GM10847 (cell line): Measurements from ENCODE around the gene BIRC7.

ENCODE experiments used
- POLR2A ChIP-seq: IDR thresholded peaks from 2 replicates; pipeline ENCODE4 v1.6.1; 2011; ENCODE audit not compliant: insufficient read length; ENCODE audit errors: extremely low read depth

Gene BIRC7

DNA sequence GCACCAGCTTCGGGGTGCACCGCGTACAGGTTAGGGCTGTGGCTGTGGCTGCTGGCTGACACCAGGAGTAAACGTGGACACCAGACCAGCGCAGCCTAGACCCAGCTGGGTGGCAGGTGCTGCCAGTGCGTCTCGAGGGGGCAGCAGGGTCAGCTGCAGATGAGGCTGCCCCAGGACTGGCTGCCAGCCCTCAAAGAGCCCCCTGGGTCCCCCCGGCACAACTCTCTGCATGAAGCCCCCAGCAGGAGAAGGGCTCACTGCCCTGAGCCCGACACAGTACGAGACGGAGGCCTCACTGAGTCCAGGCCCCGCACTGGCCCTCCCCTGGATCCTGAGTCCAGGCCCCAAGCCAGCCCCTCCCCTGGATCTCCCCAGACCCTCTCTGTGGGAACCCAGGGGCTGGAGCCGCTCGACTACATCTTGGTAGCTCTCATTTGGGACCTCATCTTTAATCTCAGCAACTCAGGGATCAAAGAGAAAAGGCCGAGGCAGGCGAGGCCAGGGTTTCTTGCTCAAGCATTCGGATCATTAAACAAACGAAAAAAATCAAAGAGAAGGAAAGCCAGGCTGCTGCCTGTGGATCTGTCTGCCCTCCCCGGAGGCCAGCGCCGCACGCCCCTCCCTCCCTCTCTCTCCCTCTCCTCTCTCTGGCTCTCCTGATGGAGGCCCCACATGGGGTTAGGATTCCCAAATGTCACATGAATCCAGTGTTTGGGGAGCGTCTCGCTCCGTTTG is 25.5 kb downstream of the BIRC7 start:
- no peak for TF ChIP-seq POLR2A

GRCh38 chr20:63261795-63262528 is 26.3 kb downstream of the BIRC7 start:
- no peak for TF ChIP-seq POLR2A

GRCh38 chr20:63262836-63263235 is 27.1 kb downstream of the BIRC7 start:
- no peak for TF ChIP-seq POLR2A

GRCh38 chr20:63264000-63264399 is 28.3 kb downstream of the BIRC7 start:
- TF ChIP-seq POLR2A, result no peak

- no peak for TF ChIP-seq POLR2A
Measured at GRCh38 chr20:63264519-63264918, 28.8 kb downstream of the BIRC7 start.

- TF ChIP-seq POLR2A, result no peak
Measured at GRCh38 chr20:63265891-63266515, 30.3 kb downstream of the BIRC7 start.

GRCh38 chr20:63267691-63268090 is 32.0 kb downstream of the BIRC7 start:
- no peak for TF ChIP-seq POLR2A

DNA sequence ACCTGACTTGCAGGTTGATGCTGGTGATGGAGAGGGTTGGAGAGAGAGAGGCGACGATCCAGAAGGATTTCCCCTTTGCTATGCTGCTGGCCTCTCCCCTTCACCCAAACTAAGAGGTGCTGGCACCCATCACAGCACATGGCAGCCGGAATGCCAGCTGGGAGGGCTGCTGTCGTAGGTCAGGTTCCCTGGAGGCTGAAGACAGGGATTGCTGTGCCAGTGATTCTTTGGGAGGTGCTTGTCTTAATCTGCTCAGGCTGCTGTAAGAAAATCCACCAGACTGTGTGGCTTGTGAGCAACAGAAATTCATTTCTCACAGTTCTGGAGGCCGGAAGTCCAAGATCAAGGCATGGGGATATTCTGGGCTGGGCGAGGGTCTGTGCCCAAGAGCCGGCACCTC is 32.6 kb downstream of the BIRC7 start:
- TF ChIP-seq POLR2A, result no peak

- TF ChIP-seq POLR2A, result no peak
Measured at GRCh38 chr20:63268671-63269439, 33.1 kb downstream of the BIRC7 start.

DNA sequence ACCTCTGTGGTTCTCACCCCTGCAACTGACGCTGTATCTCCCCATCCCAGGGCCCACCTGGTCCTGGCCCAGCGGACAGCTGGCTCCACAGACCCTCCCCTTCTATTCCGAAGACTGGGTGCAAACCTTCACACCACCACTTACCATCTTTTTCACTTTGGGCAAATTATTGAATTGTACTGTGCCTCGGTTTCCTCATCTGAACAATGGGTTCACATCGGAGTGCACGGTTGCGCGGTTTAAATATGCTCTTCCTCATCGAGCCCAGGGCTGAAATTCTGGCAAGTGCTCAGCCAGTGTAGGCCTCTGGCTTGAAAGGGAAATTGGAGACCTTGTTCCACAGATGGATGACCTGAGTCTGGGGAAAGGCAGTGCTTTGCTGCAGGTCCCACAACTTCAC is 34.0 kb downstream of the BIRC7 start:
- TF ChIP-seq POLR2A, result no peak

DNA sequence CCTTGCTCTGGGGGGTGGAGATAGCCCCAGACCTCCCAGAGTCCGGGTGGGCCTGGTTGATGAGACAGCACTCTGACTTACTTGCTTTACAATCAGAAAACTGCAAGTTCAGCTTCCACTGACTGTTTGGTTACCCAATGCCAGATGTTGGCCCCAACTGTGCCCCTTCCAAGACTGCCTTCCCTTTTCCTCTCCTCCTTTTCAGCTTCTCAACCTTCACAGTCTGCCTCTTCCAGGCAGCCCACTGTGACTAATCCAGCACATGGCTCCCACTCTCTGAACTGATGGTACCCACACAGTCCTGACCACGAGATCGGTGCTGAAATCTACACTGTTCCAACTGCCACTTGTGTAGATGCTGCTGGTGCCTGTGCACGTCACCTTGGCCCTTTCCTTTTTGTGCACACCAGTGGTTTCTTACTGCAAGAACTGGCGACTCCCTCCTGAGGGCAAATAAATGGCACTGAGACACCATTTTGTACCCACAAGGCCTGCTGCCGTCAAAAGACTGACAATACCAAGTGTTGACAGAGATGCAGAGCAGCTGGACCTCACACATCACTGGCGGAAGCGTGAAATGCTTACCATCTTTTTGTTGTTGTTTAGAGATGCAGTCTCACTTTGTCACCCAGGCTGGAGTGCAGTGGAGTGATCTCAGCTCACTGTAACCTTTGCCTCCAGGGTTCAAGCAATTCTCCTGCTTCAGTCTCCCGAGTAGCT is 35.1 kb downstream of the BIRC7 start:
- TF ChIP-seq POLR2A, result no peak

DNA sequence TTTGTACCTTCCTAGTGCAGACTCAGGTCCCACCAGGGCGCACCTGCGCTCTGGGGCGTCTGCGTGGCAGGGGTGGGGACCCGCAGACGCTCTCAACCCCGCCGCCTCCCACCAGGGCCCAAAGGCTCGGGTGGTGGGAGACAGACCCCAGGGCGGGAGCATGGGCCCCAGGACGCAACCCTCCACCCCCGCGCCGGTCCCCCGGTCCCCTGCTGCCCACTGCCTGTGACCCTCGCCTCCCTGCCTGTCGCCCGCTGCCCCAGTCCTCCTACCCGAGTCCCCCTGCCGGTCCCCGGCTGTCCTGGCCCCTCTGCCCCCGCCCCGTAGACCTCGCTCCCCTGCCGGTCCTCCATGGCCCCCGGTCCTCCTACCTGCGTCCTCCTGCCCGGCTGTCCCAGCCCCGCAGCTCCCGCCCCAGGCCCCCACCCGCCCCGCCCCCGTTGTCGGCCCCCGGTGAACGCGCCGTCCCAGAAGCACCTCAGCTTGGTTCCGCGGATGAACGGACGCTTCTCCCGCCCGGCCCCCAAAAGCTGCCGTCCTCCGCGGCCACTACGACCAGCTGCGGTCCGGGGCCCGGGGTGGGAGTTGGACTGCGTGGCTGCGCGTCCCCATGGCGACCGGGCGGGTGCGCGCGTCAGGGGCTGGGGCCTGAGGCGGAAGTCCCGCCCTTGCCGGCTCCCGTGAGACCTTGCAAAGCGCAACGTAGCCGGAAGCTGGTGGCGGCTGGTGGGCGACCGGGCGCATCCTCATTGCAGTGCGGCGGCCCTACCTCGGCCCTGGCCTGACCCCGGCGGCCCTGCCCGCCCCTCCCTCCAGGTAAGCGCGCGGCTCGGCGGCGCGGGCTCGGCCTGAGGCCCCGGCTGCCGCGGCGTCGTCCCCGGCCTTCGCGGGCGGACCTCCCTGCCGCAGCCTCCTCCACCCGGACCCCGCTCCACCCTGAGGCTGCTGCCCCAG is 36.7 kb downstream of the BIRC7 start, which contains the start of gene ARFGAP1:
TSS of gene ARFGAP1 (plus strand) at position 709 of the 954 bp plus-strand sequence. CDS start 2,768 bp downstream, outside the sequence.
- TF ChIP-seq POLR2A, result peak; percentile 80

DNA sequence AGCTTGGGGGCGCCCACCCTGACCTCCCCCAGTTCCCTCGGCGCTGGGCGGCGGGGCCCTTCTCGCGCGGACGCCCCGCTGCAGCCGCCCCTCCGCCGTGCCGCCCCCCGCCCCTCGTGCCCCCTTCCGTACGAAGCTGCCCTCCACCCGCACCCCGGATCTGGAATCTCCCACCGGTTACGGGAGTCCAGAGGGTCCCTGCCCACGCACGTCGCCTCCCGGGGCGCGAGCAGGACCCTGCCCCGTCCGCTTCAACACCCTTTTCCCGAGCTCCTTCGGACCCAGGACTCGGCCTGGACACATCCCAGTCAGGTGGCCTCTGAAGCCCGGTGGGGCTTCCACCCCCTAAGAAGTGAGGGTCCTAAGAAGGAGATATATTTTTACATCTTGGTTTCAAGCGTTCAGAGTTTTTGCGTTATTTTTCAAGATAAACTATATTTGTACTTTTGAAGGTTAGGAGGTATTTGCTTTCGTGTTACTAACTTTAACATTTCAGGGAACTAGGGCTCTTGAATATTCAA is 37.4 kb downstream of the BIRC7 start:
- TF ChIP-seq POLR2A, result no peak
